IMR-90 (cell line): ENCODE data around the gene NRXN2.

Experiments used
- CEBPB ChIP-seq: IDR thresholded peaks from 2 replicates; pipeline ENCODE4 v1.6.1; 2012; ENCODE audit warnings: low read depth, low read length, improper control_type of control experiment
- CHD1 ChIP-seq: IDR thresholded peaks from 2 replicates; pipeline ENCODE4 v1.6.1; 2012; ENCODE audit warnings: low read depth, low read length, improper control_type of control experiment
- CTCF ChIP-seq: conservative IDR thresholded peaks from 2 replicates; pipeline ENCODE4 v1.5.1; 2012; ENCODE audit warnings: mild to moderate bottlenecking, low read depth, low read length, improper control_type of control experiment
- MXI1 ChIP-seq: IDR thresholded peaks from 2 replicates; pipeline ENCODE4 v1.6.1; 2012; ENCODE audit warnings: low read depth, mild to moderate bottlenecking, low read length, moderate library complexity, borderline replicate concordance
- NFE2L2 ChIP-seq: fragments of 150-350 bp; IDR thresholded peaks from 2 replicates; pipeline ENCODE4 v1.6.1; 2016; ENCODE audit warnings: low read depth, mild to moderate bottlenecking, low read length
- POLR2A ChIP-seq: IDR thresholded peaks from 2 replicates; pipeline ENCODE4 v1.6.1; 2012; ENCODE audit warnings: mild to moderate bottlenecking, low read depth, low read length
- RAD21 ChIP-seq: IDR thresholded peaks from 2 replicates; pipeline ENCODE4 v1.6.1; 2012; ENCODE audit warnings: low read length, improper control_type of control experiment

GRCh38 chr11:64654439-64654838 lies 68.6 kb downstream of the NRXN2 start:
- no peak for TF ChIP-seq CTCF
- TF ChIP-seq POLR2A: no peak
- no peak for TF ChIP-seq CHD1
- TF ChIP-seq RAD21: no peak
- TF ChIP-seq MXI1: no peak
- TF ChIP-seq CEBPB: no peak
- no peak for TF ChIP-seq NFE2L2
